HG03457 (cell line): ENCODE data around the gene CAMK2D.
A peak's percentile ranks its signal among the peaks of the same experiment; 100 is the strongest.
"Not testable (repeated sequence)": the region's sequence is repeated elsewhere in the genome, so short reads cannot be mapped to it uniquely, and the experiment has no call there.

Experiments
- ATAC-seq: cut with Tn5 transposase; IDR thresholded peaks from one replicate; pipeline ENCODE4 v1.9.1; 2021; ENCODE audit warnings: moderate number of reproducible peaks; ENCODE audit not compliant: unreplicated experiment

The CAMK2D gene

GRCh38 chr4:113763923-113764322 lies 2.4 kb upstream of the CAMK2D start:
- not testable (repeated sequence) for ATAC-seq

DNA sequence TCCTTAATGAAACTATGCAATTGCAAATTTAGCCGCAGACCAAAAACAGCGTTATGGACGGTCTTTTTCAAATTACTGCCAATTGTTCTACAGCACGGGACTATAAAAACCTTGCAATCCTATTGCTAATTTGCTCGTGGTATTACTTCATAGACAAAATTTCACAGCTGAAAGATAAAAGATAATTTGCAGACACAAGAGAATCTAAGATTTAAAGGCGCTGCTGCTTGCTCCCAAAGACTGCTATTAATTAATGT lies 1.4 kb upstream of the CAMK2D start:
- no peak for ATAC-seq

DNA sequence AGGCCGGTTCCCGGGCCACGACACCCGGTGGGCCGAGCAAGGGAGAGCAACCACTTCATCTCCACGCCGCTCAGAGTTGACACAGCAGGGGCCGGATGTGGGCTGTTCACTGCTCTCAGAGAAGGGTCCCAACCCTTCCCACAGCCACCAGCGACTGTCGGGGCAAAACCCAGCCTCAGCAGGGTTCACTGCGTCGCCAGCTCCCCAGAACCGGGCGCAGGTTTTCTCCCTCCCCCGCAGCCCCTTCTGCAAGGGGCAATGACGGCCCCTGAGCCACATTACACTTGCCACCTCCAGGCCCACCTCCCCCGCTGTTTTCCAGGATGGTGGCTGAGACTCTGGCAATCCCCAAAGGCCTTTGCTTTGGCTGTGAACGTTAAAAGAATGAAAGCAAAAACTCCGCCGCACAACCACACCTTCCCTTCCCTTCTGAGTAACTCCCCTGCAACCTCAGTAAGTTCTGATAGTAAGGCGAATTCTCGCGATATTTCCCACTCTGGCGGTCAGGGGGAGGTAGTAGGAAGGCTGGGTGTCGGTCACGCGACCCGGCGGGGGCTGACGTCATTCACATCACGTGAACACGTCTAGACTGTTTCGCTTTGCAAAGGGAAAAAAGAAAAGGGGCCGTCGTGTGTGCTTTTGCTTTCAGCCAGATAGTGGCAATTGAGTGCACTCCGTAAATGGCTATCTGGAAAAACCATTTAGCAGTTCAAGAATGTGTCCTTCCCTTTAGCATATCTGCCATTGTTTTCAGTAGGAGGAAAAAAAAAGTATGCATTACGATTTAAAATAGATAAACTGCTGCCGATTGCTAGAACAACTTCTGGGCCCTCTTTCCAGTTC lies 869 bp upstream of the CAMK2D start:
- ATAC-seq: peak; percentile 56

DNA sequence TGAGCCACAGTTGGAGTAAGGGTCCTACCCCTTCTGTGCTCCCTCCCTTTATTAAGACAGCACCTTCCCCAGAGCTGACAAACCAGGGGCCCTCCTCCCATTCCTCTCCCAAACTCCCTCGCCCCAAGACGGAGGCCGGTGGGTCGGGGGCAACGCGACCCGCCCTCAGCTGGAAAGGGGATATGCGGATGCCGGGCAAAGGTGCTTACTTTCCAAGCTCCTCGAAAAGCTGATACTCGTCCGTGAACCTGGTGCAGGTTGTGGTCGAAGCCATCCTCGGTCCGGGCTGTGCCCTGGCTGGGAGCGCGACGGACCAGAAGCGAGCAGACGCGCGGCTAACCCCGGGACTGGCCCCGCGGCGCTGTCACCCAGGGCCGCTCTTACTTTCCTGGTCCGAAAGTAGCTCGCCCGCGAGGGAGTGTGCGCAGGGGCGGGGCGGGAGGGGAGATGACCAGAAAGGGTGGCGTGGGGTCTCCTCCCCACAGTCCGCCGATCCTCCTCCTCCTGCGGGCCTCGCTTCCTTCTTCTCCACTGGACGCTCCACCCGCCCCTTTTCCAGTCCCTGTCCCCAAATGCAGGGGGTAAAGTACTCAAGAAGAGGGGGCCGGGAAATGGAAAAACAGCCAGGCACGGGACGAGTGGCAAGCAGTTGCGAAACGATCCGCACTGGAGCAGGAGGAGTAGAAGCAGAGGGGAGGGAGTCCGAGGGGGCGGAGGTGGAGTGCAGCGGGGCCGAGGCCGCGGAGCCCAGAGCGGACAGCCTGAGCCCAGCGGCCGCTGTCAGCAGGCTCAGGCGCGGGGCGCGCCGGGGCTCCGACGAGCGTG lies 531 bp downstream of the CAMK2D start:
- peak; percentile 22 for ATAC-seq

GRCh38 chr4:113760094-113760794 lies 1.3 kb downstream of the CAMK2D start:
- no peak for ATAC-seq

GRCh38 chr4:113759696-113760093 lies 1.8 kb downstream of the CAMK2D start:
- no peak for ATAC-seq

- no peak for ATAC-seq
These were observed 3.2 kb downstream of the CAMK2D start for GRCh38 chr4:113758372-113758771.

- ATAC-seq: no peak
These were observed 4.1 kb downstream of the CAMK2D start for GRCh38 chr4:113757486-113757885.

DNA sequence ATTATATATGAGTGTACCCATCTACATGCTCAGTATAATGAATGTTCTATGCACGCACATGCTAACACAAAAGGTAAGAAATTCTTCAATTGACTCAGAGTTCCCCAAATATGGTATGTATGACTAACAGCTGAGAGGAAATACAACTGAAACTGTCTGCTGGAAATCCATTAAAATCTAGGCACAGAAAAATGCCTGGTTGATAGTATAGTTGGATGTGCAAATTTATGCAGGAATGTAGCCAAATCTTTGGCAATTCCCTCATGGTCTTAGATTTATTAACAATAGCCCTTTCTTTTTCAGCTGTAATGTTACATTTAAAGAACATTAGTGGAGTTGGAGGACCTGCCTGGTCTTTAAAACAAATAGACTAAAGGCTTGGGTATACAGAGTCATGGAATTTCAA lies 5.5 kb downstream of the CAMK2D start:
- peak; percentile 77 for ATAC-seq

GRCh38 chr4:113750734-113751133 lies 10.8 kb downstream of the CAMK2D start:
- ATAC-seq: no peak

DNA sequence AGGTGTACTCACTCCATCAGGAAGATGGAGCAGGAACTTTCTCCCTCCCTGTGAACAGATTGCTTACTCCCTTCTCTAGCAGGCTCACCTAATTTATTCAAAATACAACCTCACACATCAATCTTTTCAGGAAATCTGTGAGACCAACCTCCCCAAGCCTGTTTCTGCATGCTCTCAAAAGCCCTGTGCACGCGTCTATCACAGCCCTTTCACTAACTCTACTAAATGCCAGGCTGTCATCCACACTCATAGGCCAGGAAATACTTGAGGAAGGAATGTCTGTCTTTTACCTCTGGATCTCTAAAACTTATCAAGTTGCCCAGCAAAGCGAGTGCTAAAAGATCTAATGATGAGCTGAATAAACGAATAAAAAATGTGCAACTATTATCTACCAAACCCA lies 11.2 kb downstream of the CAMK2D start:
- no peak for ATAC-seq

- ATAC-seq: no peak
These were observed 12.4 kb downstream of the CAMK2D start for GRCh38 chr4:113749178-113749577.

GRCh38 chr4:113747949-113748348 lies 13.6 kb downstream of the CAMK2D start:
- no peak for ATAC-seq

GRCh38 chr4:113745711-113746110 lies 15.8 kb downstream of the CAMK2D start:
- ATAC-seq: no peak

- ATAC-seq: no peak
These were observed 16.8 kb downstream of the CAMK2D start for GRCh38 chr4:113744667-113745240.

GRCh38 chr4:113743690-113744089 lies 17.8 kb downstream of the CAMK2D start:
- no peak for ATAC-seq

DNA sequence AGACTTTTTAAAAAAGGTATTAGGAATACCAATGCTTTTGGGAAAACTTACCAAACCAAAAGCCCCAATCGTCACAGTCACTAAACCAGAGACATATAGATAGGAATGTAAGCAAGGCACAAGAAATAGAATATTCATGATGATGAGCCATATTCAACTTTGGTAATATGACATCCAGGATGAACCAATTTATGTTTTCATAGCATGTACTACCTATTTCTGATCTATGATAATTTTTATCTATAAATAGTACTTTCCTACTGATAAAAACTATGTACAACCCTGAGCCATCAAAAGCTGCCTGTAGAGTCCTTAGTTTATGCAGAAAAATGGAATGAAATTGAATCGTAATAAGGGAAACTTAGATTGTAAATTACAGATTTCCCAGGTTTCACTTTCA lies 18.9 kb downstream of the CAMK2D start:
- ATAC-seq: no peak

GRCh38 chr4:113741956-113742355 lies 19.6 kb downstream of the CAMK2D start:
- ATAC-seq: no peak

GRCh38 chr4:113740857-113741379 lies 20.6 kb downstream of the CAMK2D start:
- no peak for ATAC-seq

GRCh38 chr4:113739197-113739596 lies 22.3 kb downstream of the CAMK2D start:
- no peak for ATAC-seq

DNA sequence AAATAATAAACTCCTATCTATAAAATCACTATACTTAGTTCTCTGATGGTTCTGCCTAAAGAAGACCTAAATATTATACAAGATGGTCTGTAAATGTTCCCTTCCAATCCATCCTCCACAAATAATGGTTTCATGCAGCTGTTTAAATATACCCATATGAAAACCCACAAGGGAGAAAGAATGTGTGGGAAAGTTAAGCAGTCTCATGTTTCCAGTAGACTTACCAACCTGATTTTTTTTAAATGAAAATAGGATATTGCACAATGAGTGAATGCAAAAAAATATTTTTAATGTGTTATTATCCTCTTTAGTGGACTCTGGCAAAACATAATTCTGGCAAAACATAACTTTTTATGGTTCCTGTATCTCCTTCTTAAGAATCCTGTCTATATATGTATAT lies 23.3 kb downstream of the CAMK2D start:
- ATAC-seq: no peak
